ENCODE results near the gene SURF6. TPM values are rescaled to one million over a fixed set of nuclear protein-coding genes. Genes with fewer than 3 reads are reported as not detected.

SURF6 gene
- total RNA-seq, 2 donors from 2014 or later, result 10.7 to 22.0 TPM

DNA sequence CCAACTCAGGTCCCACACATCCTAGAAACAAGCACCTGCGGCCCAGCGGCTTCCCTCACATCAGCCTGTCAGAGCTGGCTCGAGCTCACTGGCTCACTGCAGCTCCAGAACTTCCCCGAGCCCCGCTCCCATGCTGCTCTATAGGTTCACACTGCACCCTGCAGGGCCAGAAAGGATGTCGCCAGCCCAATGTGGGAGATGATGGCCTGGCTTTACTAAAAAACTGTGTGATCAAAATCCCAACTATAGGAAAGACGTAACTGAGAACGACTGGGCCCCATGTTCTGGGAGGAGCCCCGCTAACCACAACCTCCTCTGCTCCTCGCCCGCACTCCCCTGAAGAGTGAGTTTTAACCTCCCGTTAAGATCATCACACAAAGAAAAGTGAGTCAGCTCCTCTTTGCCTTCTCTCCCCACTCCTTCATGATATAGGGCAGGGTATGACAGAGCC lies 35.3 kb upstream of the SURF6 start:
- Mint-ChIP-seq H3K36me3 (peaks cover 51 to 58% of the 10 kb centered on the region in 2 donors), H3K9me3 (no peaks in the 10 kb centered on the region), H3K27ac (peak overlapping the region; percentile 65 to 98)
- peak; percentile 72 to 73 for ATAC-seq
- peak; percentile 70 to 86 for DNase-seq (ENCODE audit: low spot score in 2 of 2)

- Mint-ChIP-seq H3K9me3 (no peaks in the 10 kb centered on the region), H3K36me3 (peaks cover 51 to 64% of the 10 kb centered on the region in 2 donors), H3K27ac (peak overlapping the region; percentile 65 to 98)
- ATAC-seq (peak; percentile 25 to 48), DNase-seq (ENCODE audit: low spot score in 2 of 2) (peak in 1 of 2 donors; percentile 65)
Observed at GRCh38 chr9:133370685-133371084, 34.7 kb upstream of the SURF6 start.

DNA sequence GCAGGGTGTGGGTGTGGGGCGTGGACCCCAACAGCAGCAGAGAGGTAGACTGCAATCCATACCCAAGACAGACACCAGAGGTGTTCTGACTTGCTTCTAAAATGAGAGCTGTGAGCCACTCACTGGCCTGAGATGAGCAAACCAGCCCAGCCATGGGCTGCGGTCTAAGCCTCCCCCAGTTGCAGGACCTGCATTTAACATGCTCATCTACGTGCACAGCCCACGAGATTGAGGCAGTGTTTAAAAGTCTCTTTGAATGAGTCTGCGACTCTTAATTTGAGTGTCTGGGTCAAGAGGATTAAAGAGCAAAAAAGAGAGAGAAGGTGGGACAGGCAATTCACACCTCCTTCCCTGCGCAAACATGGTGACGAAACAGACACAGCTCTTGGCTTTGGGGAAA lies 33.9 kb upstream of the SURF6 start:
- H3K36me3 Mint-ChIP-seq, result peaks cover 51 to 61% of the 10 kb centered on the region in 2 donors
- ATAC-seq, result no peak
- H3K27ac Mint-ChIP-seq, result peak overlapping the region; percentile 65 to 98
- H3K9me3 Mint-ChIP-seq, result no peaks in the 10 kb centered on the region
- DNase-seq (ENCODE audit: low spot score in 2 of 2), result no peak

- no peak for ATAC-seq
- Mint-ChIP-seq H3K36me3 (peaks cover 46 to 58% of the 10 kb centered on the region in 2 donors), H3K27ac (peak overlapping the region; percentile 65 to 98), H3K9me3 (no peaks in the 10 kb centered on the region)
- no peak for DNase-seq (ENCODE audit: low spot score in 2 of 2)
Observed at GRCh38 chr9:133369422-133369821, 33.4 kb upstream of the SURF6 start.

GRCh38 chr9:133368249-133368881 lies 32.4 kb upstream of the SURF6 start:
- ATAC-seq (no peak), DNase-seq (ENCODE audit: low spot score in 2 of 2) (no peak)
- peaks cover 56 to 60% of the 10 kb centered on the region in 2 donors for H3K36me3 Mint-ChIP-seq
- no peaks in the 10 kb centered on the region for H3K9me3 Mint-ChIP-seq
- peak overlapping the region; percentile 94 to 98 for H3K27ac Mint-ChIP-seq

GRCh38 chr9:133367778-133368177 lies 31.8 kb upstream of the SURF6 start:
- Mint-ChIP-seq H3K36me3 (peaks cover 56 to 58% of the 10 kb centered on the region in 2 donors), H3K27ac (no peak overlapping the region), H3K9me3 (no peaks in the 10 kb centered on the region)
- no peak for ATAC-seq
- no peak for DNase-seq (ENCODE audit: low spot score in 2 of 2)

GRCh38 chr9:133367221-133367620 lies 31.2 kb upstream of the SURF6 start:
- DNase-seq (ENCODE audit: low spot score in 2 of 2) (no peak), ATAC-seq (no peak)
- Mint-ChIP-seq H3K27ac (no peak overlapping the region), H3K9me3 (no peaks in the 10 kb centered on the region), H3K36me3 (peaks cover 51 to 52% of the 10 kb centered on the region in 2 donors)

- Mint-ChIP-seq H3K27ac (peak overlapping the region in 1 of 2 donors; percentile 36), H3K36me3 (peaks cover 48 to 55% of the 10 kb centered on the region in 2 donors), H3K9me3 (no peaks in the 10 kb centered on the region)
- ATAC-seq (no peak), DNase-seq (ENCODE audit: low spot score in 2 of 2) (no peak)
Observed at GRCh38 chr9:133366435-133366834, 30.4 kb upstream of the SURF6 start.

- Mint-ChIP-seq H3K36me3 (peaks cover 20 to 27% of the 10 kb centered on the region in 2 donors), H3K9me3 (no peaks in the 10 kb centered on the region), H3K27ac (peak overlapping the region; percentile 73 to 79)
- no peak for DNase-seq (ENCODE audit: low spot score in 2 of 2)
- ATAC-seq, result no peak
Observed at GRCh38 chr9:133362359-133363044, 26.5 kb upstream of the SURF6 start.

GRCh38 chr9:133361507-133362092 lies 25.6 kb upstream of the SURF6 start:
- no peak for ATAC-seq
- Mint-ChIP-seq H3K27ac (peak overlapping the region; percentile 73 to 90), H3K9me3 (no peaks in the 10 kb centered on the region), H3K36me3 (peaks cover 20 to 27% of the 10 kb centered on the region in 2 donors)
- DNase-seq (ENCODE audit: low spot score in 2 of 2), result no peak

DNA sequence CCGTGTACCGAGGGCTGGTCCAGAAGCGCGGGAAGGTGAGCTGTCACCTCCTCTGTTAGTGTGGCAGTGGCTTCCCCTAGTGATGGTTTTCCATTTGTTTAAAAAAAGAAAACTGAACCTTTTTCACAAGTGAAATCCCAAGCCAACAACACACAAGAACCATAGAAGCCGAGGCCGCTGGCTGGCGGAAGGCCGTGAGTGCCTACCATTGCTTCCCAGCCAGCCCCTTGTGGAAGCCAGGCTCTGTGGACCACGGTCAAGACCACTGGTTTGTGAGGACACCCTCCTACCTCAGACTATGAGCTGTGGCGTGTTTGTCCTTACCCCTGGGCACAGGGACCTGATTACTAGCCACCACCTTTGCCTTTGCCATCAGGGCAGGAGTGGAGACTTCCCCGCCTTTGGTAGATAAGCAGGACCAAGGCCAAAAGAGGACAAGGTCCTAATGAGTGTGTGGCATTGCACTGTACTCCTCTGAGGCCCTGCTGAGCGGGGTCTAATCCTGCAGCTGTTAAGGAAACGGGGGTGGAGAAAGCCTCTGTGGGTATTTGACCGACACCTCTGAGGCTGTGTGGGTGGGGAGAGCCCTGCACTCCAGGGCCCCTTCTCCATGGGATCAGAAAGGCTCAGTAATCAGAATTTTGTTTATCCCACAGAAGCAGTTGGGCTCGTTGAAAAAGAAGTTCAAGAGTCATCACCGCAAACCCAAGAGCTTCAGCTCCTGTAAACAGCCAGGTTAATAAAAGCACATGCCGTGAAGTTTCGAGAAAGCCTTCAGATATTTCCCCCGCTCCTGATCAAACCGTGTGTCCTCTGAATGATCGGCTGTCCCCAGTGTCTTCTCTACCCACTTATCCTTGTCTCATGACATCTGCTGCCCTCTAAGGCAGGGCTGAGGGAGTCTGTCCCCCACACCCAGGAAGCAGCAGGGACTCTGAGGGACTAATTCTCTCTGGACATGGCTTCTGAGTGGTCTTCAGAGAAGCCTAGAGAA lies 24.7 kb upstream of the SURF6 start:
- Mint-ChIP-seq H3K36me3 (peaks cover 20 to 21% of the 10 kb centered on the region in 2 donors), H3K27ac (peak overlapping the region; percentile 73 to 90), H3K9me3 (no peaks in the 10 kb centered on the region)
- ATAC-seq (no peak), DNase-seq (ENCODE audit: low spot score in 2 of 2) (no peak)

- Mint-ChIP-seq H3K36me3 (peaks cover 16 to 21% of the 10 kb centered on the region in 2 donors), H3K9me3 (no peaks in the 10 kb centered on the region), H3K27ac (peak overlapping the region; percentile 58 to 73)
- DNase-seq (ENCODE audit: low spot score in 2 of 2) (no peak), ATAC-seq (no peak)
Observed at GRCh38 chr9:133359399-133360175, 23.6 kb upstream of the SURF6 start.

DNA sequence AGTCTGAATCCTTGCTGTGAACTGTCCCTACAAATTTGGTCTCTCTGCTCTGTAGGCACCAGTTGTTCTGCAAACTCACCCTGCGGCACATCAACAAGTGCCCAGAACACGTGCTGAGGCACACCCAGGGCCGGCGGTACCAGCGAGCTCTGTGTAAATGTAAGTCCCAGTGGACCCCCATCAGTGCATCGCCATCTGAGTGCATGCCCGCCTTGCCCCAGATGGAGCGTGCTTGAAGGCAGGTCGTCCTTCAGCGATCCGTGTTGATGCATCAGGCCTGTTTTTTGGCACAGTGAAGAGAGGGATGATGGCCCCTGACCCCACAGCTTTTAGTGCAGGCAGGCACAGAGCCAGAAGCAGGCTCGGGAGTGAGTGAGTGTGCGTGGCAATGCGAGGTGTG lies 21.7 kb upstream of the SURF6 start:
- Mint-ChIP-seq H3K27ac (peak overlapping the region; percentile 73 to 82), H3K36me3 (peaks cover 0 to 10% of the 10 kb centered on the region in 2 donors), H3K9me3 (no peaks in the 10 kb centered on the region)
- DNase-seq (ENCODE audit: low spot score in 2 of 2) (no peak), ATAC-seq (no peak)

- ATAC-seq, result peak; percentile 77 to 86
- Mint-ChIP-seq H3K36me3 (peaks cover 0 to 3% of the 10 kb centered on the region in 2 donors), H3K9me3 (no peaks in the 10 kb centered on the region), H3K27ac (peak within 1 kb of the TSS; percentile 73 to 95)
- peak; percentile 89 to 93 for DNase-seq (ENCODE audit: low spot score in 2 of 2)
Observed at GRCh38 chr9:133356391-133357091, 20.6 kb upstream of the SURF6 start, which contains the start of the genes SURF1 and SURF2. Gene SURF1 (minus strand): TSS chr9:133356487. CDS start chr9:133356453, 34 bp downstream. Gene SURF2 (plus strand): TSS chr9:133356550. CDS start chr9:133356593, 43 bp downstream.

GRCh38 chr9:133355881-133356357 lies 19.9 kb upstream of the SURF6 start:
- H3K9me3 Mint-ChIP-seq, result no peaks in the 10 kb centered on the region
- DNase-seq (ENCODE audit: low spot score in 2 of 2) (no peak), ATAC-seq (peak; percentile 20 to 43)
- peak overlapping the region; percentile 73 to 95 for H3K27ac Mint-ChIP-seq
- peaks cover 0 to under 1% of the 10 kb centered on the region in 2 donors for H3K36me3 Mint-ChIP-seq
